ENCODE results near the gene GRIN2C. TPM values are rescaled to one million over a fixed set of nuclear protein-coding genes. Genes with fewer than 3 reads are reported as not detected.

Gene GRIN2C
- total and polyA plus RNA-seq, 2 donors (not counting 3 experiments of a cell fraction or from before 2014, with no cell fraction given), result 0.04 to 0.60 TPM

DNA sequence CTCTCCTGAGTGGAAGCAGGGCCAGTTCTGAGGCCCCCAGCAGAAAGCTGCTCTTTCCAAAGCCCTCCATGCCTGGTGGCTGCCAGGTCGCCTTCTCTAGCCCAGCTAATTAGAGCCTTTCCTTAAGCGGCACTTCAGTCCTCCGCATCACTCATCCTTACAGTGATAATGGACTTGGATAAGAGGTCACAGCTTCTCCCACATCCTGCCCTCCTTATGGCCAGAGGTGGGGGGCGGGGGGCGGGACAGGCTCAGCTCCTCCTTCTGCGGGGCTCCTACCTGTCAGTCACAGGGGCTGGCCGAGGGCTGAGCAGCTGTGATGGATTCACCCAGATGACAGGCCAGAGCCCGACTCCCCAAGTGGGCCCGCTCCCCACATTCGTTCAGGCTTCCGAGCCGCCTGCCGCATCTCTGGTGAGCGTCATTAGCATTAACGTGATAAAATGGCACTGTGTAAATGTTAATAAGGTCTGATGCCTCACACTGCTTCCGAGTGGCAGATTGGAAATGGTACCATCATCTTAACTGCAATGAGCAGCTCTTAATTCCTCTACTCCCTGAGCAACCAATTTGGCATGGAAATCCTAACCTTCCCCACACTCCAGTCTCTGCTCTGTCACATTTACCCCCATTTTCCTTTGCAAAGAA lies 41.3 kb downstream of the GRIN2C start:
- no peak for TF ChIP-seq GATA2 (IDR thresholded peaks at IDR 0.05; ENCODE audit: insufficient read depth, insufficient read length, low read depth, low read length)
- TF ChIP-seq MYC (IDR thresholded peaks at IDR 0.05; ENCODE audit: low read depth, low read length), result no peak
- no peak for TF ChIP-seq EZH2 (IDR thresholded peaks at IDR 0.05; ENCODE audit: borderline replicate concordance, low read depth, low read length, severe bottlenecking)
- TF ChIP-seq POLR2AphosphoS5 (IDR thresholded peaks at IDR 0.05; ENCODE audit: insufficient read depth, low read depth, low read length), result no peak
- no peak for TF ChIP-seq JUN (IDR thresholded peaks at IDR 0.05; ENCODE audit: borderline replicate concordance, insufficient read depth, insufficient read length, low read depth)
- no peak for TF ChIP-seq FOS (IDR thresholded peaks at IDR 0.05; ENCODE audit: borderline replicate concordance, insufficient read depth, low read length)
- no peak for TF ChIP-seq CTCF (IDR thresholded peaks at IDR 0.05; ENCODE audit: extremely low read depth in 1 of 2, insufficient read depth in 1 of 2, low read depth in 1 of 2, low read length in 2 of 2)
- TF ChIP-seq MAX (IDR thresholded peaks at IDR 0.05; ENCODE audit: insufficient read depth, insufficient read length), result no peak
- TF ChIP-seq POLR2A (IDR thresholded peaks at IDR 0.05; ENCODE audit: low read depth, low read length), result no peak
- no peaks in the 10 kb centered on the region for H3K9me3 ChIP-seq (replicated peaks; ENCODE audit: control insufficient read depth, insufficient read depth, low read length)
- no peak overlapping the region for H3K4me2 ChIP-seq (ENCODE audit: insufficient read depth, low read length)
- no TSS peak for BruUV-seq (replicated peaks)
- no peaks in the 10 kb centered on the region for H3K9me1 ChIP-seq (replicated peaks; ENCODE audit: control insufficient read depth, extremely low read depth, insufficient read depth, low read length)
- H3K79me2 ChIP-seq (ENCODE audit: control insufficient read depth, insufficient read depth, low read length), result no peaks in the 10 kb centered on the region
- peaks cover 0 to 10% of the 10 kb centered on the region in 2 experiments for H3K36me3 ChIP-seq (ENCODE audit: control insufficient read depth in 2 of 2, extremely low read depth in 1 of 2, insufficient read depth in 2 of 2, low read length in 2 of 2)
- H3K27ac ChIP-seq (ENCODE audit: insufficient read depth, low read depth, low read length), result no peak overlapping the region
- no peak for DNase-seq (ENCODE audit: low read depth, low spot score)
- H4K20me1 ChIP-seq (replicated peaks; ENCODE audit: control insufficient read depth, extremely low read depth, insufficient read depth, low read length), result no peaks in the 10 kb centered on the region
- no peaks in the 10 kb centered on the region for H3K4me1 ChIP-seq (ENCODE audit: control insufficient read depth, extremely low read depth, insufficient read depth, low read length)
- FAIRE-seq, result no peak
- H2AFZ ChIP-seq (ENCODE audit: low read depth, low read length), result no peak overlapping the region
- H3K27me3 ChIP-seq (ENCODE audit: control insufficient read depth in 2 of 2, insufficient read depth in 2 of 2, low read length in 2 of 2), result no peaks in the 10 kb centered on the region
- dilution Hi-C loops (cut with MboI; ENCODE audit: extremely low pct_ligation_motif_present, low sequenced_read_pairs) (no loop called here), intact Hi-C loops (cut with micrococcal nuclease) (no loop called here)
- no peak overlapping the region for H3K9ac ChIP-seq (replicated peaks; ENCODE audit: extremely low read depth, insufficient read depth, low read length)
- ChIA-PET CTCF (interaction anchor here (0.8 to 1.3 kb wide), 3 partner anchors 28 to 147 kb away, joined by 3 to 4 read pairs (median 3); partner anchors contain the start of gene GRIN2C), POLR2A (no interaction called here)
- H3K4me3 ChIP-seq (replicated peaks in 1 of 3; ENCODE audit: insufficient read depth in 1 of 3, low read depth in 1 of 3, low read length in 3 of 3), result no peak overlapping the region
